ENCODE data around the gene OCA2. TPM values are rescaled to one million over a fixed set of nuclear protein-coding genes. Genes with fewer than 3 reads are reported as not detected.

The OCA2 gene
- total RNA-seq, 1 experiment from 2014 or later: 0.13 TPM

- H3K4me1 ChIP-seq (ENCODE audit: control insufficient read depth, insufficient read depth, low read length): no peaks in the 10 kb centered on the region
- in situ Hi-C loops (cut with HindIII; ENCODE audit: low pct_unique_long_range_greater_than_20kb, low sequenced_read_pairs): no loop called here
- no TSS peak for BruUV-seq (replicated peaks)
- H3K9me3 ChIP-seq (ENCODE audit: control insufficient read depth, insufficient read depth, low read depth, low read length): no peaks in the 10 kb centered on the region
- ATAC-seq: no peak
- H3K27me3 ChIP-seq (ENCODE audit: control insufficient read depth, insufficient read depth, low read length): no peaks in the 10 kb centered on the region
- no peak overlapping the region for H3K27ac ChIP-seq (ENCODE audit: low read length)
- no peak overlapping the region for H3K4me3 ChIP-seq (ENCODE audit: low read depth in 2 of 2, low read length in 2 of 2)
- peaks cover 18% of the 10 kb centered on the region for H3K36me3 ChIP-seq (ENCODE audit: control insufficient read depth, insufficient read depth, low read length)
- POLR2A ChIA-PET: no interaction called here
- CTCF ChIA-PET: no interaction called here
- intact Hi-C loops (cut with micrococcal nuclease; ENCODE audit: unreplicated experiment): loop anchor here (5.0 kb wide), 1 partner anchor 1238 kb away; no protein-coding TSS in a partner anchor
- DNase-seq (ENCODE audit: low read depth, low spot score): no peak
- TF ChIP-seq SIN3A (IDR thresholded peaks at IDR 0.05; ENCODE audit: borderline replicate concordance, insufficient read depth, low read depth, low read length) (no peak), POLR2AphosphoS5 (IDR thresholded peaks at IDR 0.05; ENCODE audit: low read depth, low read length) (no peak), TCF7L2 (IDR thresholded peaks at IDR 0.05; ENCODE audit: low read depth, low read length) (no peak)
- TF ChIP-seq, protein P1, sequence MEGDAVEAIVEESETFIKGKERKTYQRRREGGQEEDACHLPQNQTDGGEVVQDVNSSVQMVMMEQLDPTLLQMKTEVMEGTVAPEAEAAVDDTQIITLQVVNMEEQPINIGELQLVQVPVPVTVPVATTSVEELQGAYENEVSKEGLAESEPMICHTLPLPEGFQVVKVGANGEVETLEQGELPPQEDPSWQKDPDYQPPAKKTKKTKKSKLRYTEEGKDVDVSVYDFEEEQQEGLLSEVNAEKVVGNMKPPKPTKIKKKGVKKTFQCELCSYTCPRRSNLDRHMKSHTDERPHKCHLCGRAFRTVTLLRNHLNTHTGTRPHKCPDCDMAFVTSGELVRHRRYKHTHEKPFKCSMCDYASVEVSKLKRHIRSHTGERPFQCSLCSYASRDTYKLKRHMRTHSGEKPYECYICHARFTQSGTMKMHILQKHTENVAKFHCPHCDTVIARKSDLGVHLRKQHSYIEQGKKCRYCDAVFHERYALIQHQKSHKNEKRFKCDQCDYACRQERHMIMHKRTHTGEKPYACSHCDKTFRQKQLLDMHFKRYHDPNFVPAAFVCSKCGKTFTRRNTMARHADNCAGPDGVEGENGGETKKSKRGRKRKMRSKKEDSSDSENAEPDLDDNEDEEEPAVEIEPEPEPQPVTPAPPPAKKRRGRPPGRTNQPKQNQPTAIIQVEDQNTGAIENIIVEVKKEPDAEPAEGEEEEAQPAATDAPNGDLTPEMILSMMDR (IDR thresholded peaks at IDR 0.05): no peak
- TF ChIP-seq, protein P2, sequence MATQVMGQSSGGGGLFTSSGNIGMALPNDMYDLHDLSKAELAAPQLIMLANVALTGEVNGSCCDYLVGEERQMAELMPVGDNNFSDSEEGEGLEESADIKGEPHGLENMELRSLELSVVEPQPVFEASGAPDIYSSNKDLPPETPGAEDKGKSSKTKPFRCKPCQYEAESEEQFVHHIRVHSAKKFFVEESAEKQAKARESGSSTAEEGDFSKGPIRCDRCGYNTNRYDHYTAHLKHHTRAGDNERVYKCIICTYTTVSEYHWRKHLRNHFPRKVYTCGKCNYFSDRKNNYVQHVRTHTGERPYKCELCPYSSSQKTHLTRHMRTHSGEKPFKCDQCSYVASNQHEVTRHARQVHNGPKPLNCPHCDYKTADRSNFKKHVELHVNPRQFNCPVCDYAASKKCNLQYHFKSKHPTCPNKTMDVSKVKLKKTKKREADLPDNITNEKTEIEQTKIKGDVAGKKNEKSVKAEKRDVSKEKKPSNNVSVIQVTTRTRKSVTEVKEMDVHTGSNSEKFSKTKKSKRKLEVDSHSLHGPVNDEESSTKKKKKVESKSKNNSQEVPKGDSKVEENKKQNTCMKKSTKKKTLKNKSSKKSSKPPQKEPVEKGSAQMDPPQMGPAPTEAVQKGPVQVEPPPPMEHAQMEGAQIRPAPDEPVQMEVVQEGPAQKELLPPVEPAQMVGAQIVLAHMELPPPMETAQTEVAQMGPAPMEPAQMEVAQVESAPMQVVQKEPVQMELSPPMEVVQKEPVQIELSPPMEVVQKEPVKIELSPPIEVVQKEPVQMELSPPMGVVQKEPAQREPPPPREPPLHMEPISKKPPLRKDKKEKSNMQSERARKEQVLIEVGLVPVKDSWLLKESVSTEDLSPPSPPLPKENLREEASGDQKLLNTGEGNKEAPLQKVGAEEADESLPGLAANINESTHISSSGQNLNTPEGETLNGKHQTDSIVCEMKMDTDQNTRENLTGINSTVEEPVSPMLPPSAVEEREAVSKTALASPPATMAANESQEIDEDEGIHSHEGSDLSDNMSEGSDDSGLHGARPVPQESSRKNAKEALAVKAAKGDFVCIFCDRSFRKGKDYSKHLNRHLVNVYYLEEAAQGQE (IDR thresholded peaks at IDR 0.05; ENCODE audit: insufficient read depth in 1 of 2, low read depth in 2 of 2, low read length in 1 of 2): no peak
Measured at GRCh38 chr15:28124841-28125240, 25.7 kb upstream of the OCA2 start.

GRCh38 chr15:28123408-28124023, 24.4 kb upstream of the OCA2 start:
- ChIA-PET POLR2A (no interaction called here), CTCF (no interaction called here)
- BruUV-seq (replicated peaks): no TSS peak
- Histone ChIP-seq H3K4me1 (ENCODE audit: control insufficient read depth, insufficient read depth, low read length) (no peaks in the 10 kb centered on the region), H3K36me3 (ENCODE audit: control insufficient read depth, insufficient read depth, low read length) (peaks cover 20% of the 10 kb centered on the region), H3K27me3 (ENCODE audit: control insufficient read depth, insufficient read depth, low read length) (no peaks in the 10 kb centered on the region), H3K4me3 (ENCODE audit: low read depth in 2 of 2, low read length in 2 of 2) (no peak overlapping the region), H3K27ac (ENCODE audit: low read length) (no peak overlapping the region), H3K9me3 (ENCODE audit: control insufficient read depth, insufficient read depth, low read depth, low read length) (no peaks in the 10 kb centered on the region)
- intact Hi-C loops (cut with micrococcal nuclease; ENCODE audit: unreplicated experiment) (loop anchor here (5.0 kb wide), 1 partner anchor 1236 kb away; no protein-coding TSS in a partner anchor), in situ Hi-C loops (cut with HindIII; ENCODE audit: low pct_unique_long_range_greater_than_20kb, low sequenced_read_pairs) (no loop called here)
- DNase-seq (ENCODE audit: low read depth, low spot score) (peak; percentile 36), ATAC-seq (peak; percentile 88)
- TF ChIP-seq SIN3A (IDR thresholded peaks at IDR 0.05; ENCODE audit: borderline replicate concordance, insufficient read depth, low read depth, low read length): no peak
- TF ChIP-seq, protein P1 (IDR thresholded peaks at IDR 0.05): peak; percentile 87

All from Panc1 (cell line).